GM15510 (cell line): ENCODE results near the gene HOXA7.

Experiments used
- POLR2A ChIP-seq: IDR thresholded peaks from 3 replicates; pipeline ENCODE4 v1.6.1; 2011; ENCODE audit warnings: borderline replicate concordance; ENCODE audit not compliant: insufficient read length; ENCODE audit errors: extremely low read depth

HOXA7 gene

GRCh38 chr7:27156508-27156898 lies at the start of gene HOXA7:
HOXA7 (minus strand) TSS chr7:27156675; CDS start chr7:27156545, 130 bp downstream.
- no peak for TF ChIP-seq POLR2A

DNA sequence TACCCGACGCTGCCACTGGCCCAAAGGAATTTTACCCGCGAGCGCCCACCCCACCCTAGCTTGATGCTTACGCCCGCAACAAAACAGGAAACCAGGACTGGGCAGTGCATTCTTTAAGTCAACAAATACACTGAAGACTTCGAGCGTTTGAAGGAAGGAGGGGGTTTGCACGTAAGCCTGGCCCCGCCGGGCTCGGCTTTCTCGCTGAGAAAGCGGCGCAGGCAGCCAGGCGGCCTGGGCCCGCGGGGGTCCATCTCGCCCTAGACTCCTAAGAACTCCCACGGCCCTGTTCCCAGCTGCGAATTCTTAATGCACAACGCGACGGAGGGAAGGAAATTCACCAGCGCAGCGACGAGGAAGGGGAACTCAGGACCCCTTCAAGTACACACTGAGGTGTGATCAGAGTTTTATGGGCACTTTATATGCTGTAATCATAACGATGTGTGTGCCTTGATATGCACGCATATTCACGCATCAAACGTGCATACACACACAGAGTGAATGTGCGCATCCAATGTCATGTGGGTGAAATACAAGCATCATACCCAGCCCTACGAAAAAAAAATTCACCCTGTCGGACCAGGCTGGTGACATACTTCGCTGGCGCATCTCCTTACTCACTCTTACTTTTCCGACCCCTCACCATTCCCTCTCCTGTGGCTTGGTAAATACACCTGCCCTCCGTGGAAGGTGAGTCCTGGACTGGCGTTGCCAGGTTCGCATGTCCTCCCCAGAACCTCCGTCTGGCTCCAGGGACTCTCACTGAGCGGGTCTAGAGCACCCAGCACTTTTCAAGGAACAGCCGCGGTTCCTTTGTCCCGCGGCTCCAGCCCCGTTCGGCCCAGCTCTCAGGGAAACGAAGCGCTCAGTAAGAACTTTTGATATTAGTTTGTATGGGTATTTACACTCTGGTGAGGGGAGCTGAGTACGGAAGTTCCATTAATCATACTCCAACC lies 49.1 kb upstream of the HOXA7 start:
- no peak for TF ChIP-seq POLR2A

DNA sequence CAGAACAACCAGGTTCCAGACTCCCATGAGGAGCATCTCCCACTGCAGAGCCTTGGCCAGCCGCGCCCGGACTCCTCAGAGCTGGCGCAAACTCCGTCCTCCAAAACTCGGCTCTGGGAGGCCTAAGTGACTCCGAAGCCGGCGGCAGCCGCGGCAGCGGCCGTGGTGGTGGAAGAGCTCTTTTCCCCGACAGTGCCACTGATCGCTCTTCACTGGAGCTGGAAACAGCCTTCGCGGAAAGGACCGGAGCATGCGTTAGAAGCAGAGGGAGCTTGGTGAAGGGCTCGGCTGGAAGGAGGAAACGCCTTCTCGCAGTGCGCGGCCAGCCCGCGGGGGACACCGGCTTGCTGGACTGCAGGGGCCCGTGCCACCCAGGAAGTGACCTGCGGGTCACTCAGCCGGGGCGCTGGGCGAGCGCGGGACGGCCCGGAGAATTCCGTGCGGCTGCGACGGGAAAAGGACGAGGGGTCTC lies 48.4 kb upstream of the HOXA7 start:
- no peak for TF ChIP-seq POLR2A

DNA sequence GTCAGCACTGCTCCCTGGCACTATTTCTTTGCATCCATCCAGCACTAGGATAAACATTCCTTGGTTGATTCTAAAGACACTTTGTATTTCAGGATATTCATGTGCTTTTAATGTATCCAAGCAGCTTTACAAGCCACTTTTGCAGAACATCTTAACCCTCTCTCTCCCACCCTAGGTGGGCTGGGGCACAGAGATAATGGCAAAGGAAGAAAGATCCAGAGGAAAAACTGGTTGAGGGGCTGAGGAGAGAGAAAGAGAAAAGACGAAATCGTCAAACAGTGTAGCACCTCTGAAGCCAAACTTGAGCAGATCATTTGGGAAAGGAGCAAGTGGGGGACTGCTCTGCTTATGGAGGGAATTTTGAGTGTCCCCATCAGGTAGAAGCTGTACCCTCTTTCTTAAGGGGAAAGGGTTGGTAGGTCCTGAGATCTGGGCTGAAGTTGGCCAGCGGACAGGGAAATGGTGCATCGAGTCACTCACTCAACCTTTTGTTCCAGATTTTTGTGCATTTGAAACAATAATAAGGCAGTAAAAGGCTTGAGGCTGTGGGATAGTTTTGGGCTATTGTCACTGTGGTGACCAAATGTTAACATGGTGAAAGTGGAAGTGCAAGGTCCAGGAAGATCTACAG lies 47.6 kb upstream of the HOXA7 start:
- TF ChIP-seq POLR2A: no peak

DNA sequence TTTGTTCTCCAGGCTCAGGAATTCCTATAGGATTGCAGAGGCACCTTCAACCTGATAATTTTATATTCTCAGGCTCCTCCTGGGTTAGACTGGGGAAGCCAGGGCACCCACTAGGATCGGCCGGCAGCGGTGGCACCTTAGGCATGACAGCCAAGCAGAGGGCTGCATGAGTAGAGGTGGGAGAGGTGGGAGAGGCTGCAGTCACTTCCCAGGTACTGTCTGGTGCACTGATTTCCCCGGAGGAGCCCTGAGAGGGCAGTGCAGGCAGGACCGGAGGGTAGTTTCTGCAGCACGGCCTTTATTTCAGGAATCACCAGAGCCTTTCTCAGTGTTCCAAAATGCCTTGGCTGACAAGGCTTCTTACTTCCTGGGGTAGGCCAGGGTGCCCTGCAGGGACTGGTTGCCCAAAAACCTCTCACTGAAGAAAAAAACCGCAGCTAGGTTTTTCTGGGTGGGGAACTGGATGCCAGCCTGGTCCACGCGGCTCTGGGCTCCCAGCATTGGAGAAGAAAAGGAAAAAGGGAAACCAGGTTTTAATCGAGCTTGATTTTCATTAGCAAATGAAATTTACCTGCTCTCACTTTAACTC lies 47.0 kb upstream of the HOXA7 start:
- no peak for TF ChIP-seq POLR2A

GRCh38 chr7:27202862-27203134 lies 46.3 kb upstream of the HOXA7 start:
- TF ChIP-seq POLR2A: no peak

DNA sequence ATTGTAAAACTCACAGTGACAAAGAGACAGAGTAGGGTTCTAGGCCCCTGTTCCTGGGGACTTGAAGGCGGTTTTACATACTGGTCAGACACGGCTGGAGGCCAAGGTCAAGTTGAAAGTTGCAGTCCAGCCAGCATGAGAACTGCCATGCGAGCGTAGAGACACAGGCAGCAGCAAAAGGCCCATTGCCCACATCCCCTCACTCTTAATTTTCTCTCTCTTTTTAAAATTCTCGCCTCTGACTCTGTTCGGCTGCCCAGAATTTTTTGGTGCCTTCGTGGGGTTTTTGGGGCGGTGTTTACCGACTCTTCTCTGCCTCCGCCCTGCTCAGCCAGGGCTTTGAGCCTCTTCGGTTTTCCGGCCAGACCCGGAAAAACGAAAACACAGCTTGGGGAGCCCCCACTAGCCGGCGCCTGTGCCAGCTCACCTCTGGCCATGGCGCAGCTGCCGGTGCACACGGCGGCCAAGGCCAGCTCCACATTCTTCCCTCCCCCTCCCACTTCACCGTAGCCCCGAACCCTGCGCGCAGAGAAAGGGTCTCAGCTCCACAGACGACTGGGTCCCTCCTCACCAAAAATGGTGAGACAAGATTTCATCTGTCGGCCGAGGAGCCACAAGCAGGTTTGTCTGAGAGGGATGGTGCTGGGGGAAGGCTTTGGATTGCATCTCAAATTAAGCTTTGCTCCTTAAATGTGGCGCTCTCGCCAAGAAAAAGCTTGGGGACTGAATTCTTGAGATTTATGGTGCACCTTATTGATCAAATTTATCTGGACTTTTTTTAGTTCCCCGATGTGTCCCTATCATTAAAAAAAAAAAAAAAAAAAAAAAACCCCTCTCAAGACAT lies 45.8 kb upstream of the HOXA7 start:
- no peak for TF ChIP-seq POLR2A

DNA sequence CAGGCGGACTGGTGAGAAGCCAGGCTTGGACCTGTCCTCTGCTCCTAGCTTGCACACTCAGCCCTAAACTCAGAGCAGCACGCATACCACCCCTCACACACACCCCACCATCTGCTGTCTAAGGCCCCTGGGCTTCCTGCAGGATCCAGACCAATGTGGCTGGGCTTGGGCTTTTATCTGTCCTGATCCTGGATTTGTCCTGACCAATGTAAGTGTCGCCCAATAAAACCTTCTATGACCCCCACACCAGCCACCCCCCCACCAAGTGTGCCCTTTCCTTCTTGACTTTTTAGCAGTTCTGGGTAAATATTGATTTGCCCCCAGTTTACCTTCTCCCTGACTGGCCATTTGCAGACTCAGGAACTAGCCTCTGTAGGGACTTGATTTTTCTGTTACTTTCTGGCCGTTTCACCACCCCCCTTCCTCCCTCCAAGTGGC lies 45.1 kb upstream of the HOXA7 start:
- TF ChIP-seq POLR2A: no peak

DNA sequence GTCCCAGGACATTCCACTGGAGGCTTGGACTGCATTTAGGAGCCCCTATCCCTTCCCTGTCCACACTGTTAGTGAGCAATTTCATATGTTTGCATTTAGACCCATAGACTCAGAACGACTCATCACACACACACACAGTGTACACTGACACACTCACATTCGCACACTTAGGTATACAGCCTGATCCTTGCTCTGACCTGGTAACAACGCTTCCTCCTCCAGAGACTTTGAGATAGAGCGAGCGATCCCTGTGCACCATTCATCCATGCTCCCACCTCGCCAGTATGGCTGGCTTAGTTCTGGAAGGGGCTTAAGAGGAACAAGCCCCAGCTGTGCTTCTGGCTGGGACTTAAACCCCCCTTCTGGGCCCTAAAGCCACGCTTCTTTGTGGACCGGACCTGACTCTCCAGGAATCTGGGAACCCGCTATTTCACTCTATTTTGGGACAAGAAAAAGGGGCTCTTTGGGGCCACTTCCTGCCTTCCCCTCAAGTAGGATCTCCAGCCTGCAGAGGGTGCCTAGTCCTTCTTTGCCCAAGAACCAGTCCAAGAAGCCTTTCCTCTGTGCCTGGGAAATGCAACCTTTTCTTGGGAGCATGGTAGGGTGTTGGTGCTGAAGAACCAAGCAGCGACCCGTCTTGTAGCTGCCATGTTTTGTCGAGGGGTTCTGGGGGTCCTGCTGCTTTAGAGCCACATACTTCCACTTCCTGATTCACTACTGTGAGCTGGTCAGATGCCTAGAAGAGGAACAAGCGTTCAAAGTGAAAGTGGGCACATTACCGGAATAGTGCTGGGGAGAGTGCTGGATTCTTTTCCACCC lies 44.5 kb upstream of the HOXA7 start:
- TF ChIP-seq POLR2A: no peak

DNA sequence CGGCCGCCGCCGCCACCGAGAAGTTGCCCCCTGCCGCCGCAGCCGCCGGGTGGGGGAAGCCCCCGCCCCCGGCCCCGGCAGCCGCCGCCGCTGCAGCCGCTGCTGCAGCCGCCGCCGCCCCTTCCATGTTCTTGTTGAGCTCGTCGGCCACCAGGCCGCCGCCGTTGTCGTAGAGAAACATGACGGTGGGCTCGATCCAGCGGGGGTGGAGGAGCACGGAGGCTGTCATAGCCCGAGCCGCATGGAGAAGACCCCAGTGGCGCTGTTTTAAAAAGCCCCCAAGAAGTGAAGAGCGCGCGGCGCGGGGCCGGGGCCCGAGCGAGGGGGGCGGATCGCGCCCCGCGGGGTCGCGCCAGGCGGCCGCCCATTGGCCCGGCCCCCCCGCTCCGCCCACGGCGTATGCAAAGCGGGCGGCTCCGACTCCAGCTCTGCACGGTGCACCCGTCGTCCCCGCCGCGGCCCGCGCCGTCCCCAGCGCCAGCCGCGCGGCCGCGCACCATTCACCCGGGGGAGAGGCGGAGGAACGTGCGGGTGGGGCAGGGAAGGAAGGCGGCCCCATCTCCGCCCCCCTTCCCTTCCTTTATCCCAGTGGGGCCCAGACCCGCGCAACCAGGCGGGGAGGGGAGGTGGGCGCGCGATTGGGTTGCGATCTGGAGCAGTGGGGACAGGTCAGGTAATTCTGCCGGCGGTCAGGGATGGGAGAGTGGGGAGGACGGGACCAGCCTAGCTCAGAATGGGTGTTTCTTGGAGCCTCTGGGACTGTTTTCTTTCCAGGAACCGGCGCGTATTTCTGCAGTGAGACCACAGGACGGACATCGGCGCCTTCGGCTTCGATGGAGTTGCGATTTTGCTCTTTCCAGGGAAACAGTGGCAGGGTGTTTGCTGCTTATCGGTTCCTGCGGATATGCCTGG lies 43.6 kb upstream of the HOXA7 start, which contains the start of gene HOXA13:
Gene HOXA13 (minus strand): TSS at position 243 of the 912 bp plus-strand sequence. CDS start 14 bp downstream, at position 229.
- no peak for TF ChIP-seq POLR2A

- no peak for TF ChIP-seq POLR2A
Observed at GRCh38 chr7:27198871-27199801, 42.7 kb upstream of the HOXA7 start.
